Skeletal muscle satellite cell (primary cell): ENCODE data around the gene PIGA.

Experiments
- H3K27me3 ChIP-seq: 2 replicates; pipeline ENCODE4 v1.7.0; 2013; ENCODE audit warnings: low read length; ENCODE audit not compliant: control insufficient read depth, insufficient read depth
- H3K36me3 ChIP-seq: 2 replicates; pipeline ENCODE4 v1.7.0; 2013; ENCODE audit warnings: mild to moderate bottlenecking, control low read depth, low read length; ENCODE audit not compliant: insufficient read depth
- H3K4me1 ChIP-seq: 2 replicates; pipeline ENCODE4 v1.7.0; 2013; ENCODE audit warnings: low read length; ENCODE audit not compliant: control insufficient read depth, insufficient read depth
- H3K4me2 ChIP-seq: 2 replicates; pipeline ENCODE4 v1.7.0; 2013; ENCODE audit warnings: mild to moderate bottlenecking, low read length
- H3K4me3 ChIP-seq: 2 replicates; pipeline ENCODE4 v1.7.0; 2013; ENCODE audit warnings: low read length
- H3K9ac ChIP-seq: 2 replicates; pipeline ENCODE4 v1.7.0; 2013; ENCODE audit warnings: mild to moderate bottlenecking, low read depth, low read length, moderate library complexity
- H3K9me3 ChIP-seq: replicated peaks from 2 replicates; pipeline ENCODE4 v1.7.0; 2013; ENCODE audit warnings: mild to moderate bottlenecking, control low read depth, low read length

Gene PIGA

DNA sequence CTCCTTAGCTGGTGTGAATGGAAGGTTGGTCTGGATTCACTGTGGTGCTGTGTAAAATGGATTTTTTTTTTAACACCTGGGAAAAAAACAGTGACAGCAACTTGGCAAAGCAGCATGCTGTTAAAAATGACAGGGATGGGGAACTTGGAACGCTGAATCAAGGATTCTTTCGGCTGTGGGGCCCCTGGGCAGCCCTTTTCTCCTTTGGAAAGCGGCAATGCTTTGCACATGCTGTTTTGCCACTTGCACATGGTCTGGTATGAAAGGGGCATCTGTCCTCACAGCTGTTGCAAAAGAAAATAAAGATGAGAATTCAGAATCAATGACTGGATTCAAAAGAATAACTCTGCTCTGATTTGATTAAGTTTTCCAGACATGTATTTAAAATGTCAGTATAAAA is 10.7 kb upstream of the PIGA start:
- Histone ChIP-seq H3K4me1 (no peaks in the 10 kb centered on the region), H3K36me3 (no peaks in the 10 kb centered on the region), H3K4me3 (no peak overlapping the region), H3K27me3 (peaks cover 17% of the 10 kb centered on the region), H3K9me3 (no peaks in the 10 kb centered on the region), H3K9ac (no peak overlapping the region), H3K4me2 (no peak overlapping the region)

DNA sequence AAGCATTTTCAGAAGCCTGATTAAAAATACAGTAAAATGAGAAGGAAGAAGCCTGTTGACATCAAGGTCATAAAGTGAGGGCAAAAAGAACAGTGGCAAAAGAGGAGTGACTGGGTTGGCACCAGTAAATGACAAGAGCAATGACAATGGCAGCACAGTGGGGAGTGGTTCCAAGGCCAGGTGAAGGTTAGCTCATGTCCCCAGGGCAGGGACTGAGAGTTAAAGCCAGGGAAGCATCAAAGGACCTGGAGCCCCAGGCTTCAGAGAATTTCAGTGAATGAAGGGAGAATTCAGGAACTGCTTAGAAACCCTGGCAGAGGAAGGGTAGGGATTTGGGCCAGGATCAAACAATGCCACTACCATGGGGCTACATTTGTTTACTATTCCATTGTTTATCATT is 8.8 kb upstream of the PIGA start:
- Histone ChIP-seq H3K9ac (no peak overlapping the region), H3K9me3 (no peaks in the 10 kb centered on the region), H3K4me3 (no peak overlapping the region), H3K4me1 (no peaks in the 10 kb centered on the region), H3K36me3 (no peaks in the 10 kb centered on the region), H3K4me2 (no peak overlapping the region), H3K27me3 (peaks cover 28% of the 10 kb centered on the region)

DNA sequence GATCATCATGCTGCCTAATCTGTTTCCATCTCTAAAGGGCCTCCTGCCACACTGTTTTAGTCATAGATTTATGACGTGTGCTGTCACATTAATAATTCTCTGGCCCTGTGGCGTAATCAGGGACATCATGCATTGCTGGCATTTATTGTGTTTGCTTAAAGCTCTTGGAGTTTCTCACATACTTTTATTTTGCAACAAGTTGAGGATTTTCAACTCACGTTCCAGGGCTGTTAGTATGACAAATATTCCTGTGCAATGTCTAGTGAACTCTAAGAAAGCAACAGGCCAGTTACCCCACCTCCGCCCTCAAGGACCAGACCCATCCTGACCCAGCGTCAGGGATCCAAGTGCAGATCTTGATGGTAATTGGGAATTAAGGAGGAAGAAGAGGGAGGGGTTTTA is 7.8 kb upstream of the PIGA start:
- H3K4me2 ChIP-seq, result no peak overlapping the region
- no peaks in the 10 kb centered on the region for H3K36me3 ChIP-seq
- no peak overlapping the region for H3K9ac ChIP-seq
- no peaks in the 10 kb centered on the region for H3K9me3 ChIP-seq
- peaks cover 32% of the 10 kb centered on the region for H3K27me3 ChIP-seq
- no peak overlapping the region for H3K4me3 ChIP-seq
- no peaks in the 10 kb centered on the region for H3K4me1 ChIP-seq

DNA sequence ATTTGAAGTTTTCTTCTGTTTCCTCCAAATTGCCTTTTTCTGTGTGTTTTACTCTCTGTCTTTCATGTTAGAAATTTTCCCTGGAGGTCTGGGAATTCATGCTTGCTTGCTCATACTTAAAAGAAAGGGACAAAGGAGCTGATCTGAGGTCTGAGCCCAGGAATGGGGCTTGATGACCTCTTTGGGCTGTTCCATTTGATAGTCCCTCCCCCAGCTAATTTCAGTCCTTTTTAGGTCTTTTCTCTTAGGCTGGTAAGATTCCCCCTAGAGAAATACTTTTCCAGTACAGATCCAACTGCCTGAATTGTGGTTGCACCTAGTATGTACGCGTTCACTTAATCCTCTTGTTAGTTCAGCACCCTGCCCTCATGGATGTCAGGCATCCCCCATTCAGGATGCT is 5.5 kb upstream of the PIGA start:
- no peaks in the 10 kb centered on the region for H3K9me3 ChIP-seq
- peaks cover 29% of the 10 kb centered on the region for H3K27me3 ChIP-seq
- H3K4me3 ChIP-seq, result no peak overlapping the region
- H3K4me2 ChIP-seq, result no peak overlapping the region
- no peaks in the 10 kb centered on the region for H3K36me3 ChIP-seq
- no peak overlapping the region for H3K9ac ChIP-seq
- no peaks in the 10 kb centered on the region for H3K4me1 ChIP-seq

DNA sequence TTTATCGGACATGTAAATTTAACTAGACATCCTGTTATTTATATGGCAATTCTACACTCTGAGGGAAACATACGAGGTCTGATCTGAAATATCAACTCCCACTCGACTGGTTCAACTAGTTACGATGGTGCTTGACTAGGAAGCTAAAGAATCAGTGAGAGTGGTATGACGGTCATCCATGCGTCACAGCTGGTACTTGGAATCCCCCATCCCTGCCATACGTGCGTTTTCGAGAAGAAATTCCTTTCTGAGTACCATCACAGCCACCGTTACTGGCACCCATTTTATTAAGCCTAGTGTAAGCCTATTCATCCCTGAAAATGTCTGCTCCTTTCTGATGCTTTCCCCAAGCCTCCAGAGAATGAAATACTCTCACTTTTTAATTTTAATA is 695 bp upstream of the PIGA start:
- Histone ChIP-seq H3K9me3 (no peaks in the 10 kb centered on the region), H3K4me2 (peak overlapping the region; percentile 84), H3K9ac (peak overlapping the region; percentile 76), H3K36me3 (peaks cover 3% of the 10 kb centered on the region), H3K27me3 (peaks cover 15% of the 10 kb centered on the region), H3K4me3 (peak overlapping the region; percentile 76), H3K4me1 (no peaks in the 10 kb centered on the region)

DNA sequence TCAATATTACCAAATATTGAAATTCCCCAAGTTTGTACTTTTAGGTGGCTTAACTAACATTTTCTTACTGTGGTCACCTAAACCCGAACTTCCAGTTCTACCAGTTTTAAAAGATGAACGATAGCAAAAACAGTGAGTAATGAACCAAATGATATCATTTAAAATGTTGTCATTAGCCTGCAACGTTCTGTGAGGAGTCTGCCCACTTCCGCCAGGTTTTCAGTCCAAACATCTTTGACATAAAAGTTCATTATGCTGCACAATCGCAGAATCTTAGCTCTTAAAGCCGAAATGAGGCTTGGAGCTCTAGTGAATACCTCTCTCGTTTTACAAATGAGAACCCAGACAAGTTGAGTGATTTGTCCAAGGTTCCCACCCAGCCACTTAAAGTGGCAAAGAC is 762 bp downstream of the PIGA start:
- peaks cover 3% of the 10 kb centered on the region for H3K27me3 ChIP-seq
- peaks cover 3% of the 10 kb centered on the region for H3K36me3 ChIP-seq
- H3K4me1 ChIP-seq, result no peaks in the 10 kb centered on the region
- H3K9ac ChIP-seq, result peak overlapping the region; percentile 81
- H3K4me2 ChIP-seq, result peak overlapping the region; percentile 83
- no peaks in the 10 kb centered on the region for H3K9me3 ChIP-seq
- H3K4me3 ChIP-seq, result peak overlapping the region; percentile 76

DNA sequence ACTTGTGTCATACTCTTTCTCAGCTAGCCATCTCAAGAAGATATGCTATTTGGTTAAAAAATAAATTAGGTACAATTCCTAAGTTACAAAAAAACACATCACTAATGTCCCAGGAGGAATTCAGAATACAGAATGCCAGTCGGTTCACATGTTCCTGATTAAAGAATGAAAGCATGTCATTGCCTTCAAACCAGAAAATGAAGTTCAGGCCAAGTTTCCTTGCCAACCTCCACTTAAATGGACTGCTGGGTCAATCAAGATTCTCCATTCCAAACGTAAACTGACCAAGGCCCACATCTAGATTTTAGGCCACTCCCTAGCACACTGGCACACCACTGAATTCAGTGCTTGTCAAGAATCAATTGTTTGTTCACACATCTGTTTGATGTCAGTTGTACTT is 6.5 kb downstream of the PIGA start:
- Histone ChIP-seq H3K36me3 (peaks cover 7% of the 10 kb centered on the region), H3K27me3 (no peaks in the 10 kb centered on the region), H3K4me1 (no peaks in the 10 kb centered on the region), H3K9ac (no peak overlapping the region), H3K4me3 (no peak overlapping the region), H3K4me2 (no peak overlapping the region), H3K9me3 (no peaks in the 10 kb centered on the region)

DNA sequence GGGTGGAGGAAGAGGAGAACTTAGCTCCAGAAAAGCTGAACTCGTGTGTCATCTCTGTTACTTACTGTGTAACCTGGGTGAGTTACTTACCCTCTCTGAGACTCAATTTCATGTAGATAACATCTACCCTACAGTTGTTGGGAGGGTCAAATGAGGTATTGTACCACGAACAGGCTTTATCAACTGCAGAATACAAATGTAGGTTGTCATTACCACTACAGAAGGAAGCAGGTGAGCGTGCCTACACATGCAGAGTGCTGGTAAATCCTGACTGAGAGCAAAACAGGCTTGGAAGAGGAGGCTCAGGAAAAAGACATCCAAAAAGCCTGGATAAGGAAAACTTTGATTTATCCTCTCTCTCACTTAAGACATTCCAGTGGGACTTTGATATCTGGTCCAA is 7.2 kb downstream of the PIGA start:
- Histone ChIP-seq H3K4me1 (no peaks in the 10 kb centered on the region), H3K36me3 (peaks cover 10% of the 10 kb centered on the region), H3K27me3 (no peaks in the 10 kb centered on the region), H3K4me3 (no peak overlapping the region), H3K9me3 (no peaks in the 10 kb centered on the region), H3K4me2 (no peak overlapping the region), H3K9ac (no peak overlapping the region)

DNA sequence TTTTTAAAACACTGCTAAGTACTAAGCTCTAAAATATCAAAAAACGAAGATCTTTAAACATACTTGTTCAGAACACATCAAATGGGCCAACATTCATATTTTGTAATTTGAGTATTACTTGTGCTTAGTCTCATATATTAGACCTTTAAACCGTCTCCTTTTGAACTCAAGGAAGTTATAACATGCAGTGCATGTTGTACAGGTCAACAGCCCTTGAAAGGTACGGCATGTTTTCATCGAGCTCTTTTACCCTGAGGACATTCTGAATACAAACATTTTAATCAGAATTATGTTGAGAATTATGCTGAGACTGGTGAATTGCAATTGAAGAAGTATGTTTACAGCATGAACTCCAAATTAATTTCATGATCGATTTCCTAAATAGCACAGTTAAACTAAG is 12.9 kb downstream of the PIGA start:
- H3K4me1 ChIP-seq, result no peaks in the 10 kb centered on the region
- H3K9ac ChIP-seq, result no peak overlapping the region
- H3K27me3 ChIP-seq, result no peaks in the 10 kb centered on the region
- peaks cover 5% of the 10 kb centered on the region for H3K36me3 ChIP-seq
- no peak overlapping the region for H3K4me2 ChIP-seq
- H3K4me3 ChIP-seq, result no peak overlapping the region
- H3K9me3 ChIP-seq, result no peaks in the 10 kb centered on the region

DNA sequence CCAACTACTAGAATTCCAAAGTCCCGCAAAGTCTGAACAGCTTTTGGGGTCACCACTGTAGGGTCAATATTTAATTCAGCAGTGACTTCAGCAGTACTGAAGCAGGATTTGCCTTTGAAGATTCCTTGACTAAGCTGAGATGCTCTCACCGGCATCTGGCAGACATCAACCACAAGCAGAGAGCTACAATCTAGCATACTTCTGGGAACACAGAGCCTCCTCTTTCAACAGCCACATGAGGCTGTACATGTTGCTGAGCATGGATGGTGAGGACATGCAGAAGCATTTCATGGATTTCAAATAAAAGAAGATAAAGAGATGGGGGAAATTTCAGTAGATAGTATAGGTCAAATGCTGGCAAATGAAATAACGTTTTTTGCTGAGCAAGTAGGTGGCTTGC is 13.3 kb downstream of the PIGA start:
- no peaks in the 10 kb centered on the region for H3K4me1 ChIP-seq
- no peaks in the 10 kb centered on the region for H3K9me3 ChIP-seq
- no peaks in the 10 kb centered on the region for H3K27me3 ChIP-seq
- H3K4me3 ChIP-seq, result no peak overlapping the region
- peaks cover 5% of the 10 kb centered on the region for H3K36me3 ChIP-seq
- H3K9ac ChIP-seq, result no peak overlapping the region
- no peak overlapping the region for H3K4me2 ChIP-seq

DNA sequence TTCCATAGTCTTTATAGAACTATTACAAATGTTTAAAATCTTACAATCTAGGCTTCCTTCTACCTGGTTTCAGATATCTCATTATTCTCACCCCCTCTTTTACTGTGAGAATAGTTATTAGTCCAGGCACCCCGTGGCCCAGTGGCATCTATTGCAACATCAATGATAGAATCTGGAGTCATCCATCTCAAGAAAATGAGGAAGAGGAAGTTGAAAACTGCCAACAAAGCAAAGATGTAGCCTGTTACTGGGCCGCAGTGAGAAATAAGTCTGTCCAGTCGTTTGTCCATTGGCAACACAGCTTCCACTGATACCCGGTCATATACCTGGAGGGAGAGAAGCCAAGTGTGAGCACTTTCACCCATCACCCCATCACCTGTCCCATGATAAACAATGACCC is 13.9 kb downstream of the PIGA start:
- Histone ChIP-seq H3K27me3 (no peaks in the 10 kb centered on the region), H3K36me3 (peaks cover 5% of the 10 kb centered on the region), H3K4me2 (no peak overlapping the region), H3K9ac (no peak overlapping the region), H3K4me3 (no peak overlapping the region), H3K4me1 (no peaks in the 10 kb centered on the region), H3K9me3 (no peaks in the 10 kb centered on the region)

DNA sequence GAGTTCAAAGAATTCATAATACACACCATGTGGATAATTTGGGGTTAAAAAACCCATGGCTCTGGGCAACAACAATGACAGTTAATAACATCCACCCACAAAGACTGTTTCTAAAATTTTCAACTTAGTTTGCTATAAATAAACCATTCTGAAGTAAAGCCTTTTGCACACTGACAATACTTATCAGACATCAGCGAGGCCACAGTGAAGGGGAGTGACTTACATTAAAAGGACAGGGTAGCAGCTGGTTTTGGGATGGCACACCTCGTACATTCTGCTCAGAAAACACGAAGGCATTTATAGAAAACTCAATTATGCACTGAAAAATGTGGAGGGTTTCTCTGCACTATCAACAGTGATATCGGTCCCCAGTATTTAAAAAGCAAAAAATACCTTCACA is 15.0 kb downstream of the PIGA start:
- Histone ChIP-seq H3K4me1 (no peaks in the 10 kb centered on the region), H3K4me2 (no peak overlapping the region), H3K9ac (no peak overlapping the region), H3K27me3 (no peaks in the 10 kb centered on the region), H3K9me3 (no peaks in the 10 kb centered on the region), H3K4me3 (no peak overlapping the region), H3K36me3 (peaks cover 5% of the 10 kb centered on the region)
